Fibroblast of skin of left biceps (primary cell): ENCODE measurements around the gene PAX9.

ENCODE experiments used
- DNase-seq, 2 experiments: peaks; one replicate each; pipeline ENCODE4 v3.0.0-alpha.2; 2013; ENCODE audit warnings: low read depth in 2 of 2

PAX9 gene

DNA sequence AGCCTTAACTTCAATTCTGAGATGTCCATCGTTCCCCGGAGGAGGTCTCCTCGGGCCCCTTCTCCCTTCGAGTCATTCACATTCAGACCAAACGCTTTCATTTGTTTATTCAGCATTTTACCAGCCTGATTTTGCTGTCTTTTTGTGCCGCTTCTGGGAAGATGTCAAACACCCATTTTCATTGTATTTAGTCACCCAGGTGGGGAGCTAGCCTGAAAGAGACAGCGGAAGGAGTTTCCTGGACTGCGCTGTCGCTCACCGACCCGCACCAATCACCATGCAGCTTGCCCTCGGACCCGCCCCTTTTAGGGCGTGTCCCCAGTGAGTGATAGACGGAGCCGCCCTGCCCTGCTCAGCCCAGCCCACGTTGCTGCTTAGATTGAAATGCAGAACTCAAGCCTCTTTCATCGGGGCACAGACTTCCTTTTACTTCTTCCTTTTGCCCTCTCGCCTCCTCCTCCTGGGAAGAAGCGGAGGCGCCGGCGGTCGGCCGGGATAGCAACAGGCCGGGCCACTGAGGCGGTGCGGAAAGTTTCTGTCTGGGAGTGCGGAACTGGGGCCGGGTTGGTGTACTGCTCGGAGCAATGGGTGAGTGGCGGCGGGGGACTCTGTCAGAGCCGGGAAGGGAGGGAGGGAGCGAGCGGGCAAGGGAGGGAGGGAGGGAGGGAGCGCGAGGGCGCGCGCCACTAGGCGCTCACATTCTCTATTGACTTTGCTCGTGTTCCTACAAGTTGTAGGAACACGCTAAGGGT is at the start of gene PAX9:
Gene PAX9, plus strand, starts transcription at position 355 of the 752 bp plus-strand sequence. Its CDS starts 230 bp downstream, at position 585.
- peak; percentile 8 to 13 for DNase-seq

DNA sequence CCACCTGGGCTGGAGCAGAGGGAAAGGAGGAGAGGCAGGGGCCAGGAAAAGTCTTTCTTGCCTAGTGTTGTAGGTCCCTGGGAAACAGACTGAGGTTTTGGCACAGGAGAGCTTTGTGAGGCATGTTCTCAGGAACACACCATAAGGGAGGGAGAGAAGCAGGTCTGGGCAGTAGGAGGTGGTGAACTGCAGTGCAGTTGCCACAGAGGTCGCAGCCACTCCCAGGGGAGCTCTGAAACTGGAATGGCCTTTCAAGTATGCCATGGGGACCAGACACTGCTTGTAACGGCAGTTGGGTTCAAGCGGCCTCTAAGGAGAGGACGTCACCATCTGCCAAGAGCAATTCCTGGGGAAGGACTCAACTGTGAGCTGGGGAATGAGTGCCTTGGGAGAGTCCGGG is 43.8 kb upstream of the PAX9 start:
- no peak for DNase-seq

DNA sequence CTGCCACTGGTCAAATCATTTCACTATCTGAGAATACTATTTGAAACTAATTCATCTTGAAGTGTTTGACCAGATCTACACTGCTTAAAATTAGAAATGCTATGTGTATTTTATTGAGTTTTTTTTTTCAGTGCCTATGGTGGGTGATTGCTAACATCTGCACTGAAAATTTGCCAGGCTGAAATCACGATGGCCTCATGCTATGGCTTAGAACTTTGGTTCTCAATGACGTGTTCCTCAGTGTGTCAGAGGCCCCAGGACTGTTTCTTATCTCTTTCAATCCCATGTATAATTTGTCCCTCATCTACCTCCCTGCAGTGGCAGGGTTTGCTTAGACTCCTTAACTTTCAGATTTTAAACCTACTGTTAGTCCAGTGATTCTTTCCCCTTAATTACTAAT is 43.0 kb upstream of the PAX9 start:
- no peak for DNase-seq

DNA sequence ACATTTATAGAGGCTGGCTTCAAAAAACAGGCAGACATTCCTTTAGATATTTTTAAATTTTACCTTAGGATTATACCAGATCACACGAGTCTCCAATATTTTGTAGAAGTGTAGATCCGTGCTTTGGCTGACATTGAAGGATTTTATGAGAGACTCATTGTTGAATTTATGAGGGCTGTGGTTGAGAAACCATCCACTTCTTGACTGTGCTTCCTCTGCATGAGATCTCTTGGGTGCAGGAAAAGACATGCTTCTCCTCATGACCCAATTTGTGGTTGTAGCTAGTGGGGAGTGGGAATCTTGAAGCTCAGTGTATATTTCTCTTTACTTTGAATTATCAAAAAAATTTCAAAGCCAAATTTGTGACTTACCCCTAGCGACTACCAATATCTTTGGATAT is 42.5 kb upstream of the PAX9 start:
- no peak for DNase-seq

DNA sequence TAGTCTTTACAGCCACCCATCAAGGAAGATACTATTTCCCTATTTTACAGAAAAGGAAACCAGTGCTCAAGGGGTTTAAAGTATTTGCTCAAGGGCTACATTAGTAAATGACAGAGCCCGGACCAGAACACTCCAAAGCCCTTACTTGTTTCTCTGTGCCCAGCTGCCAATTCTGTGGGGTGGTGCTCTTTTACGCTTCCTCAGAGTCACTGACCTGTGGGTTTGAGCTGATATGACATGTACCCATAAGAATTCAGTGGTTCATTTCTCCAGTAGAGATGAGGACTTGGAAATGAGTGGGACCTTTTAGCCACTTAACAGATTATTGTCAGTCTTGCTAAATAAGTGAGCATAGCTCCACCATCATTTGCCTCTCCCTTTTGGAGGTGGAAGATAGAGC is 41.8 kb upstream of the PAX9 start:
- DNase-seq, result no peak

DNA sequence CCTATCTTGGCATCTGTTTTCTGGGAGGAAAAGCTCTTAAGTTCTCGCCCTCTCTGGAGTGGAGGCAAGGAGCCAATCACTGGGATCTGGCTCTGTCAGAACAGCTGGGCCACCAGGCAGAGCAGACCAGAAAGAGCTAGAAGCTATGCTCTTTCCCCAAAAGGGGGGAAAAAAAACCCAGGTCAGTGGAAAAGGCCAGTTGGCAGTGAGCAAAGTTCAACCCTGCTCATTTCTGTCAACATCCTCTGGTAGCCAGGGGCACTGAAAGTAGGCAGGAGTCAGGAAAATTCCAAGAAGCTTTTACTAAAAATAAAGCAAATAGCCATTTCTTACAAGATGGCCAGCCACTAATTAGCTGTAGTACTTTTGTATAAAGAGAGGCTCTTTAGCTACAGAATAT is 36.6 kb upstream of the PAX9 start:
- DNase-seq, result no peak

DNA sequence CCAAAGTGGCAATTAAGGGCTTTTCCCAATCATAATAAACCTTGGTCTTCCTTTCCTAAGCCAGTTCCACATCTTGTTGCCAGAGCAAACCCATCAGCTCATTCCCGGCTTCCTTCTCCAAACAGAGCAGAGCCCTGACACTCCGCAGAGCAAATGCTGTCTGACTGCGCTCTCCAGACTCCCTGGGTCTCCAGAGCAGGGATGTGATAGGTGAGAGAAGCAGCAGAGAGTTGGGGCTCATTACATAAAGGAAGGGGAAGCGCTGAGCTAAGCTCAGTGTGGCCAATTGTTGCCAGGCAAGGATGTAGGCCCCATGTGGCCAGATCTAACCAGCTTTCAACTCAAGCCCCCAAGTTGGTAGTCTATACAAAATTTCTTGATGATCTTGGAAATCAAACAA is 36.2 kb upstream of the PAX9 start:
- no peak for DNase-seq

DNA sequence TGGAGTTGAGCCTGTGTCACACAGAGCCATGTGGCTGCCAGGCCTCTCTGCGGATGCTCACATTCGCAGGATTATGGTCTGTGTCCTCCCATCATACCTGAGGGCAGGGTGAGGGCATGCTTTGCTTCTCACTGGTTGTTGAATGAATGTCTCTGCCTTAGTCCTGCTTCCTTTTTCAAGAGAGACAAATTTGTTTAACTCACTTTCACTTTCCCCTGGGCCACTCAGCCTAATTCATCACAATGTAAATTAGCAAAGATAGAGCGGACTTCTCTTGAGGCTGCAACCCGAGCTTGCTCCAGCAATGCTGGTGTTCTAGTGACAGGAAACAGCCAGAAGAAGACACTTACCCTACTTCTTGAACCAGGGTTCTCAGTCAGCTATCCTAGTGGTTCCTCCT is 35.5 kb upstream of the PAX9 start:
- DNase-seq, result no peak

DNA sequence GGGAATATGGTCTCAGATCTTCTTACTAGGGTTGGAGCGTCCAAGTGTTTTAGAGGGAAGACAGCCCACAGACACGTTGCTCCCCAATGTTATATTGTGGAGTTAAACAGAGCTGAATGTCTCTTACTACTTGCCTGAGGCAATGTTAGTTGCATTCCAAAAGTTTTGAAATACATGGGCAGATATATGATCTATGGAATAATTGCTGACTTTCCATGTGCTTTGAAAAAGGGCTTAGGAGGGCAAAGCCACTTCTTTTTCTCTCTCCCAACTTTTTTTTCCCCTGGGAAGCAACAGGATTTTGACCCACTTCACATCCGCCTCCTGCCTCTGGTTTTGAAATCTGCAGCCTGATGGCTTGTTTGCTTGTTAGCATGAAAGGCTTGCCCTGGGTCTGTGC is 33.7 kb upstream of the PAX9 start:
- no peak for DNase-seq

DNA sequence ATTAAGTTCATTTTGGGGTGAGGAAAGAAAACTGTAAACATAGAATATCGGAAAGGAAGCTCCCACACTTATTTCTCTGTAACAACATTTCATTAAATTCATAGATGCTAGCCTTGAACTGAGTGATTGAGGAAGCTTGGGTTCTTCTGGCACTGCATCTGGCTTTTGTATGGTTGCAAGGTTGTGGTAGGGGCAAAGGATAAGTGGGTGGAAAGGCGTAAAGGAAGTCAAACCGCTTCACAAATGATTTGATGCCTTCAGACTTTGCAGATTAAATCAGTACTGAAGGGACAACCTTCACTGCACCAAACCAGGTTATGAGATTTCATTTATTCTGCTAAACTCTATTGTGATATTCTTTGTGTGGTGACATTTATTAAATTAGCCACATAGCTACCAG is 28.1 kb upstream of the PAX9 start:
- DNase-seq, result no peak

DNA sequence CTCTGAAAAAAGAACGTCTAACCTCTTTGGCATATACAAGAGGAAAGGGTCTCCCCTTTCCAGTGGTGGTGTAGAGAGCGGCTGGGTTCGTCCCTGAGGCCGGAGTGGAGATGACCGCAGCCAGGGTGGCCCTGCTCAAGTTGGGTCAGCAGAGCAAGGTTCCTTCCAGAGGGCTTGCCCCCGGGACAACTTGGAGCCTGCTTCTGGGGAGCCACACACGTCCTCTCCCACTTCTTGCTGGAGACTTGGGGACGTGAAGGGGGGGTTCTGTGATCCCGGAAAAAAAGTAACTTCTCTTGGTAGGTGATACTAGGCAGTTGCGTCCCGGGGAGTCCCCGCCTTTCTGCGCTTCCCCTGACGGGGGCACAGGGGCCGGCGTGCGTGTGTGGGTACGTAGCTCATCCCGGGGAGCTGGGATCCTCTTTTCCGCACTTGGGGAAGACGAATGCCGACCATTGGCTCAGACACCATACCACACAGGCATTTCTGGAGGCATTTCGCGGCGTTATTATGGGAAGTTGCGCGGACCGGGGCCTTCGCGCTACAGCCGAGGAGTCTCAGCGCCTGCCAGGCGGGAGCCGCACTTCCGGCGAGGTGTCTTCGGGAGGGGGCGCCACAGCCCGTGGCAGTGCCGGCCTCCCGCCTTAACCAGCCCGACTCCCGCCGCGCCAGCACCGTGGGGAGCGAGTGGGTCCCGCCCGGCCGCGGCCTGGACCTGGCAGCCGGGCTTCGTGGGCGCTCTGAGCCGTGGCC is 14.8 kb upstream of the PAX9 start:
- DNase-seq, result no peak

DNA sequence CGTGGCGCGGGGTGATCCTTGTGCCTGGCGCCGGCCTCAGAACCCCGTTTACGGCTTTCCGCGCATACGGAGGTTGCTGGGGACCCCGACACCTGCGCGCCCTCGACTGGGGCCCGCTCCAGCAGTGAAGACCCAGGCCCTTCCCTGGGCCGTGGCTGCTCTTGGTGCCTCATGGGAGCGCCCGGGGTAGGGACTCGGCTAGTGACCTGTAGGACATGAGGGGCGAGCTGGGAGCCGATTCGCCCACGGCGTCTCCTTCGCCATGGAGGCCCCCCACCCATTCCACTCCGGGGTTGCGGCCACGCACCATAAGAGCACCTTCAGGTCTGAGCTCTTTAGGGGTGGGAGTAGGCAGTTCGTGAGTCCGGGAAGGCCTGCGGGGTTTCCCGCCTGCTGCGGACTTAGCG is 14.2 kb upstream of the PAX9 start:
- no peak for DNase-seq

DNA sequence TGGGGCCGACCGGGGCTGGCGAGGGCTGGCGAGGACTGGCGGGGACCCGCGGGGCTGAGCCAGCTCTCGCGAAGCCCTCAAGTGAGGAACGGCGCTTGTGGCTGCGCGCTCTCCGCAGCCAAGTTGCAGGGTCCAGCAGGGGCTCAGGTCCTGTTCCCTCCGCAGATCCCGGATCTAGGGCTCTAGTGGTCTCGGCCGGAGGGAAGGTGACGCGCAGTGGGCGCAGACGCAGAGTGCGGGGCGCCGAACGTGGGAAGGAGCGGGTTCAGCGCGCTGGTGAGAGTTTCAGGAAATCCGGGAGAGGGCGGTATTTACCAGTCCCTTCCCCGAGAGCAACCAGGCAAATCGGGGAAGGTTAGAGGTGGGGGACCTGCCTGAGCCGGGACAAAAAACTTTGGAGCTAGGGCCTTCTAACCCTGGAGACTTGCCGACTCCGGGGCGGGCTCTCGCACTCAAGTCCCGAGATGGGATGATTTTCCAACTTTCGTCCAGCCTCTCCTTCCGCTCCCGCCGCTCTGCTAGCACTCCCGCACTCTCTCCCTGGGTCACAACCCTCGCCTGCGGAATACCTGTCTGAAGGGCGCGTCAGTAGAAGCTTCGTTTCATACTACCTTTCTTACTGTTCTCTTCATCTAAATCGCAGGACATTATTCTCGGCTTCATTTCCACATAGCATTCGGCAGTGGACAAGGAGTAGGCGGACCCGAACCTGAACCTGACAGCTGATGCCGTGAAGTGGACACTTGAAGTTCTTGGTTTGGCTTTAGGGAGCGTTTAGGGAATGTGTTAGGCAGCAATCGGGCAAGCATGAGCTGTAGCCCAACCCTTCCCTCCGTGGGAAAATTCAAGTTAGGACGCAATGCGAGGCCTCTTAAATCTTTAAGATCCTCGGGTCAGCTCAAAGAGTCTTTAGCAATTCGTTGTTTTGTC is 13.6 kb upstream of the PAX9 start:
- no peak for DNase-seq

DNA sequence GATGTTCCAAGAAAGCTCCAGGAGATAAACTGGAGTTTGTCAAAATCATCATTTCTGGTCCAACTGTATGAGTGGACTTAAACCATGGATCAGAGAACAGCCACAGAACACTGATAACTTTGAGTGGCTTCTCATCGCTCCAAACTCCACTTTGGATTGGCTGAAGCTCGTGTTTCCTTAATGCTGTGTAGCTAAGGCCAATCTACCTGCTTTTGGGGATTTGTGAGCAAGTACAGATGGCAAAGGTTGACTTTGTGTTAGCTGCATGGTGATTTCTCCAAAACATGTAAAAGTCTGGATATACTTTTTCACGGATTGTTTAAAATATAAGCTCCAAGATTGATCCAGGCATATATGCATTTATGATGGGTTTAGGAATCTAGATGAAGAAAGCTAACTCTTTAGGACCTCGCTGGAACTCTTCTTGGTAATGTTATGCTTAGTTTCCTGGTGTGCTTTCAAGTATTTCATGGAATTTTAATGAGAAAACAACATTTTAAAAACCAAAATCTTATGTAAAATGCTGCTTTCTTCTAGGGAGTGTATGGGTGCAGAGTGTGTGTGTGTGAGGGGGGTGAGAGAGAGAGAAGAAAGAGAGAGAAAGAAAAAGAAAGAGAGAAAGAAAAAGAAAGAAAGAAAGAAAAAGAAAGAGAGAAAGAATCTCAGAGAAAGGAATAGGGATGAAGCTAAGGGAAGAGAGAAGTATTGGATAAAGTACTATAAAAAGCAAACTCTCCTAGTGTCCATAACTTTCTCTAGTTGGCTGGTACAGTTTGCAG is 11.6 kb upstream of the PAX9 start:
- no peak for DNase-seq

DNA sequence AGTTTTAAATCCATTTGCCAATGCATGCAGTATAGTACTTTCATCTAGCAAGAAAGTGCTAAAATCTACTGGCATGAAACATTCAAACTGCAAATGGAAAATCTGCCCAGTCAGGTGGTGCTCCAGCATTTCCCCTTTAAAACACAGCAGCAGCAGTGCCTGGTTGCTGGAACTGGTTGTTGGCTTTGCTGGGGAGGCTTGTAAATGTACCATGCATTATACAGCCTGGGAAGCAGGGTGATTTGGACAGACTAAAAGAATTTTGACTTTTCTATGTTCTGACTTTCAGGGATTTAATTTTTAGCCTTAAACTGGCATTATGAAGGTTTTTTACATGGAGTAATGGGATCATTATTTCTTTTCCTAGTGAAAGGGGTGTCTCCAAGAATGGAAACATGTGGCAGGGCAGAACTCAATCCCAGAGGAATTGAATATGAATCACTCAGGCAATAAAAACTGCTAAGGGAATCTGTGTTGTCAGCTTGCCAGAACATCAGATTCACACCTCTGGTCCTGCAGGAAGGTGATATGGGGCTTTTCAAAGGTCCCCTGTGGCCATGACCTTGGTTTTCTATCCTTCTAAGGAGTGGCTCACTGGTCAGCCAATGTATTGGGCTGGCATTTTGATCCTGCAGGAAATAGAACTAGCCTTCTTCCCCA is 9.0 kb upstream of the PAX9 start:
- DNase-seq, result no peak

DNA sequence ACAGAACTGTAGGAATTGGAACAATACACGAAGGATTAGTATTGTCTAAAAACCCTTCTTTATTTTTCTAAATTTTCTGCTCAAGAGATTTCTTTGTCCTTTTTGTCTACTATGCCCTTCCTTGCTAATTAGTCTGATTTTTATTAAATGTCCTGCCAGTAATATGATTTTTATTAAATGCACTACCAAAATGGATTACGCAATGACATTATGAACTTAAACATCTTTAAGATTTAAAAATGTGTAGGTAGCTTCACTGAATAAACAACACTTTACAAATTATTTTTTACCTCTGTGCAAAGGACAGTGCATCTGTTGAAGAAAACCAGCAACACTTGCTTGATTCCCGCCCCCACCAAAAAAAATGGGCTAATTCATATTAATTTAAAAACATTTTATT is 8.2 kb upstream of the PAX9 start:
- DNase-seq, result no peak

DNA sequence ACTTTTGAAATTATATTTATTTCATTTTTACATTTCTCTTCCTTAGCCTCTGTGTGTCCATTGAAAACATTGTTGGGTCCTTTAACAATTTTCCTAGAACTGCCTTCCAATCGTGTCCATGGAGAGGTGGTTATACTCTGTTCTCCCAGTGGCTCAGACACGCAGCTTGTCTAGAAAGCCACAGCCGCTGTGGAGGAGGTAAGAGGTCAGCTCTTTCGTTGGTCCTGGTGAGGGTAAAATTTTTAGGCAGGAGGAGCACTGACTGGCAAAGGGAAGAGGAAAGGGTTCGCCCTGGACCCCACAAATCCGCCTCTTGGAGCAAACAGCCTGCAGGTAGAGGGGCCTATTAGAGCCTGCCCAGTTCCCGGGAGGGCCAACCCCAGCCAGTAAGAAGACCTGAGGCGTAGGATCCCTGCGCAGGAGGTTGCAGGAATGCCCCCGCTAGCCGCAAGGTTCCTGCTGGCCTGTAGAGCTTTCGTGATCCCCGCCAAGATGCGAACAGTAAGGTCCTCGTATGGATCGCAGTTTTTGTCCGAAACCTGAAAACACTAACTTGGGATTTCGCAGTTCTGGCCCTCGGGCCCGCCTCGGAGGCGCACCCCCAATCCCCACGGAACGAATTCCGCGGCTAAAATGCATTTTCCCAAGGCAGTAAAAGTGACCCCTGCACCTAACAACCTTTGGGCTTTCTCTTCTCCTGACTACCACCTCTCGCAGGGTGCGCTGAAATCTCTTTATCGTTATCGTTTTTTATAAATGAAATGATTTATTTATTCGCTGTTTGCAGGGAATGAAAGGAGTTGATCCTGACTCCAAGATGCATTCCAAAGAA is 7.5 kb upstream of the PAX9 start:
- no peak for DNase-seq

DNA sequence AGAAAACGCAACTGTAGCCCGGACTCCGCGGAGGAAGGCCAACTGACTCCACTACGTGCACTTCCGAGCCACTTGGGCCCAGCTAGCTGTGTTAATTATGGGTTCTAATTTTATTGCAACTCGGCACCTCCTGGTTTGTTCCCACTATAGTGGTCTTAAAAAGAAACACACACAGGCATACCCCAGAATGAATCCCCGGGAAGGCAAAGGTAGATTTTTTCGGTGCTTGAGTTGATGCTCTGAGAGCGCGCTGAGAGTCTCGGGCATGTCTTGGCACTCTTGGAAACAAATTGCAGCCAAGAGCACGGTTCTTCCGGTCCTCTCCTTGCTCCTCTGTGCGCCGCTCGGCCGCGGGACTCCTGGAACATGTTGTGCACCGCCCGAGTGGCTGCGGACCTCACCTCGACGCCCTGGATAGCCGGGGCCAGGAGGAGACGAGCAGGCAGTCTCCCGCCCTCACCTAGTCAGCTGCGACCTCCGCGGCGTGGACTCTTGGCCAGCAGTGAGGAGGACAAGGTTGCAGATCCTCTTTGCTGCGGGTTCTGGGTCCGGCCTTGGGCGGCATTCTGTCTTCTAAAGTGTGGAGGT is 6.8 kb upstream of the PAX9 start:
- DNase-seq, result no peak

DNA sequence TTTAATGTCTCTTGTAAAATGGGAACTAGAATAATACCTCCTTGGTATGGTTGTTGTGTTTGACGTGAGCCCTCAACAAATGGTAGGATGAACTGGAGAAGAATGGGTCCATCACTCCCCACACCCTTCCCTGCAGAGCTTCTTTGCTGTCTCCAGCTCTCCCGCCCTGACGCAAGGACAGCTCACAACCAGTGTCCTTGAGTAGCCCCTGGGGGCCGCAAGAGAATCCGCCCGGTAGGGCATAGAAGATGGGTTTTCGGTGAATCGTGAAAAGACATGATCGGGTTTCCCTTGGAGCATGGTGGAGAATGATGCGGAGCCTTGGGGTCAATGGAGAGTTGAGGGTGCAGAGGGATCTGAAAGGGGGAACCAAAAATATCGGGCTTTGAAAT is 6.1 kb upstream of the PAX9 start:
- no peak for DNase-seq
